PC-9 (cell line): ENCODE data around the gene SDHAF2. TPM values are rescaled to one million over a fixed set of nuclear protein-coding genes. Genes with fewer than 3 reads are reported as not detected.

Source experiments
- BruUV-seq: library from RNA; stranded (reverse); fragments of 400-500 nt; replicated peaks from 2 replicates; lab custom pipeline; 2021; lab: Mats Ljungman, UMichigan
- CTCF ChIA-PET: fragments of 300-600 bp; sonication (Branson Sonifier 250); formaldehyde crosslinking; loops from one replicate; lab custom pipeline; 2022; ENCODE audit warnings: antibody characterized with exemption; lab: Charles Lee
- POLR2A ChIA-PET: fragments of 300-600 bp; sonication (Branson Sonifier 250); formaldehyde crosslinking; loops from one replicate; lab custom pipeline; 2022; ENCODE audit warnings: antibody characterized with exemption; ENCODE audit not compliant: unreplicated experiment; lab: Charles Lee
- DNase-seq, 2 experiments: peaks; one replicate each; pipeline versions ENCODE4 v3.0.0 to v3.0.0-alpha.2; 2015 to 2022; ENCODE audit warnings: mixed read lengths in 1 of 2
- H2AFZ ChIP-seq: fragments of 200-600 bp; sonication (generic); 2 replicates; pipeline ENCODE4 v1.8.1; 2017; ENCODE audit warnings: antibody characterized with exemption
- H3F3A ChIP-seq: fragments of 200-600 bp; sonication (generic); 2 replicates; pipeline ENCODE4 v1.8.1; 2017; ENCODE audit warnings: antibody characterized with exemption, mild to moderate bottlenecking, low read depth; ENCODE audit not compliant: insufficient read depth
- H3K27ac ChIP-seq: fragments of 200-600 bp; sonication (generic); 2 replicates; pipeline ENCODE4 v1.6.1; 2016; ENCODE audit warnings: mixed run types
- H3K27me3 ChIP-seq: fragments of 200-600 bp; sonication (generic); 2 replicates; pipeline ENCODE4 v1.6.1; 2016; ENCODE audit warnings: low read depth, mixed run types; ENCODE audit not compliant: insufficient read depth
- H3K36me3 ChIP-seq: fragments of 200-600 bp; sonication (generic); 2 replicates; pipeline ENCODE4 v1.6.1; 2016; ENCODE audit warnings: low read depth, mixed run types
- H3K4me1 ChIP-seq: fragments of 200-600 bp; sonication (generic); replicated peaks from 2 replicates; pipeline ENCODE4 v1.6.1; 2016; ENCODE audit warnings: mixed run types; ENCODE audit not compliant: insufficient read depth
- H3K4me2 ChIP-seq: fragments of 200-600 bp; sonication (generic); 2 replicates; pipeline ENCODE4 v1.6.1; 2017; ENCODE audit warnings: mixed run types
- H3K4me3 ChIP-seq: fragments of 200-600 bp; sonication (generic); 2 replicates; pipeline ENCODE4 v1.6.1; 2016; ENCODE audit warnings: mixed run types
- H3K79me2 ChIP-seq: fragments of 200-600 bp; sonication (generic); 2 replicates; pipeline ENCODE4 v1.6.1; 2017; ENCODE audit warnings: low read depth, mixed run types
- H3K9me2 ChIP-seq: fragments of 200-600 bp; sonication (generic); 2 replicates; pipeline ENCODE4 v1.8.1; 2017; ENCODE audit warnings: mild to moderate bottlenecking; ENCODE audit not compliant: insufficient read depth
- H3K9me3 ChIP-seq: fragments of 200-600 bp; sonication (generic); 2 replicates; pipeline ENCODE4 v1.8.1; 2016; ENCODE audit warnings: low read depth; ENCODE audit not compliant: insufficient read depth
- H4K20me1 ChIP-seq: fragments of 200-600 bp; sonication (generic); 2 replicates; pipeline ENCODE4 v1.8.1; 2017; ENCODE audit not compliant: insufficient read depth
- CTCF ChIP-seq: fragments of 200-600 bp; sonication (generic); conservative IDR thresholded peaks from 2 replicates; pipeline ENCODE4 v1.6.1; 2017; ENCODE audit warnings: mixed run types, antibody characterized with exemption, mild to moderate bottlenecking, moderate library complexity
- EZH2 ChIP-seq: fragments of 200-600 bp; sonication (generic); IDR thresholded peaks from 2 replicates; pipeline ENCODE4 v1.8.0; 2017; ENCODE audit warnings: antibody characterized with exemption, low read depth
- intact Hi-C: fragments of 100-400 bp; cut with micrococcal nuclease; formaldehyde crosslinking; loops from one replicate; pipeline ENCODE4 v1.10.0; 2022; ENCODE audit not compliant: unreplicated experiment
- total RNA-seq: library from RNA; stranded (reverse); gene quantifications from 2 replicates; pipeline ENCODE4 v1.2.3, GENCODE V29; 2021

Gene SDHAF2
- total RNA-seq, 1 experiment from 2014 or later = 38.3 TPM

DNA sequence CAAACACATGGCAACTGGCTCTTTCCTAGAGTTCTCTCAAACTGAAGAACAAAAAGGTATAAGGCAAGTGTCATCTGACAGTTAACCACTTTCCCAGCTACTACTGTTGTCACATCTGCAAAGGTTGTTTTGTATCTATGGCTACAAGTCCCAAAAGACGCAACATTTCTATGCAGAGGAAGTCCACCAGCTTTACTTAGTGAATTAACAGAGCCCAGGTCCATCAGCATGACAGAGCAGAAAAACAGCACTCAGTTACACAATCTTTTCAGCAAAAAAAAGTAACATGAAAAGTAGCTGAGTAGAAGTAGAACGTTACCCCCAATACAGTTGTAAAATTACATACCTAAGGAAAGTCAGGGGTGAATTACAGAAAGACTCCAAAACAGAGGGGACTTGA lies 12.3 kb upstream of the SDHAF2 start:
- no peaks in the 10 kb centered on the region for H3K9me2 ChIP-seq
- CTCF ChIA-PET = interaction anchor here (0.6 kb wide), 1 partner anchor 103 kb away, joined by 3 read pairs; no protein-coding TSS in a partner anchor

DNA sequence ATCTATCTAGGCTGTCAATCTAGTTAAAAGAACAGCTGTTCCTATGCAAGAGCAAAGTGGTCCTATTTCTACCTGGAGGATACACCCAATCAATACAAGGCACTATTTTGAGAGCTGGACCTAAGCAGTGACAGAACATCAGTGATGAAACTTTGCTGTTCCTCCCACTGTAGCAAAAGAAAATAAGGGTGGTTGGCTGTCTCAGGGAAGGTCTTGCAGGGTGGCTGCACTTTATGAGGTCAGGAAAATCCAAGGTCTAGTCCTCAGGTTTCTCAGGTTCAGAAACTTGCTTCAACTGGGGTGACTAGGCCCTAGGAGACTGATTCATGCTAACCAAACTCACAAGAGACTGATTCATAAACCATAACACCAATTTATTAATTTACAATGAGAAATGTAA lies 11.8 kb upstream of the SDHAF2 start:
- POLR2A ChIA-PET = no interaction called here
- peaks cover 60% of the 10 kb centered on the region for H4K20me1 ChIP-seq
- peaks cover 13% of the 10 kb centered on the region; the same call in 1 of the 2 replicates for H3F3A ChIP-seq
- peak in 1 of 2 experiments; percentile 21 for DNase-seq
- H3K36me3 ChIP-seq = peaks cover 74% of the 10 kb centered on the region
- no peaks in the 10 kb centered on the region for H3K9me2 ChIP-seq
- CTCF ChIA-PET = no interaction called here
- H3K9me3 ChIP-seq = no peaks in the 10 kb centered on the region
- intact Hi-C loops = no loop called here
- no peak overlapping the region for H3K4me3 ChIP-seq
- peaks cover 29% of the 10 kb centered on the region for H3K79me2 ChIP-seq
- no peak overlapping the region for H2AFZ ChIP-seq
- no TSS peak for BruUV-seq
- H3K27me3 ChIP-seq = no peaks in the 10 kb centered on the region
- no peaks in the 10 kb centered on the region for H3K4me1 ChIP-seq
- no peak overlapping the region for H3K4me2 ChIP-seq
- no peak for TF ChIP-seq EZH2
- H3K27ac ChIP-seq = 0 out of 2 replicates have a peak overlapping the region, but pooled peaks have one; percentile 0

More for the DNA sequence above, 12.3 kb upstream of the SDHAF2 start:
- H4K20me1 ChIP-seq = peaks cover 55% of the 10 kb centered on the region
- H3K79me2 ChIP-seq = peaks cover 29% of the 10 kb centered on the region
- no peak overlapping the region for H3K4me3 ChIP-seq
- no peaks in the 10 kb centered on the region for H3K4me1 ChIP-seq
- DNase-seq = no peak
- BruUV-seq = no TSS peak
- POLR2A ChIA-PET = interaction anchor here (0.6 kb wide), 1 partner anchor 158 kb away, joined by 3 read pairs; no protein-coding TSS in a partner anchor
- no peaks in the 10 kb centered on the region for H3K9me3 ChIP-seq
- peaks cover 13% of the 10 kb centered on the region; the same call in 1 of the 2 replicates for H3F3A ChIP-seq
- intact Hi-C loops = no loop called here
- H3K36me3 ChIP-seq = peaks cover 78% of the 10 kb centered on the region
- no peak for TF ChIP-seq EZH2
- no peak for TF ChIP-seq CTCF
- H3K27me3 ChIP-seq = no peaks in the 10 kb centered on the region
- no peak overlapping the region for H3K4me2 ChIP-seq
- H2AFZ ChIP-seq = no peak overlapping the region
- peak overlapping the region; percentile 0; the same call in 1 of the 2 replicates for H3K27ac ChIP-seq

GRCh38 chr11:61422226-61422625 lies 7.7 kb upstream of the SDHAF2 start:
- Histone ChIP-seq H3K4me3 (no peak overlapping the region), H3K36me3 (peaks cover 76% of the 10 kb centered on the region), H3K4me1 (no peaks in the 10 kb centered on the region), H3F3A (peaks cover 12% of the 10 kb centered on the region; the same call in 1 of the 2 replicates), H3K4me2 (no peak overlapping the region), H3K9me2 (no peaks in the 10 kb centered on the region), H4K20me1 (peaks cover 71% of the 10 kb centered on the region), H2AFZ (no peak overlapping the region), H3K27me3 (no peaks in the 10 kb centered on the region), H3K79me2 (peaks cover 62% of the 10 kb centered on the region), H3K9me3 (no peaks in the 10 kb centered on the region), H3K27ac (no peak overlapping the region)
- no peak for DNase-seq
- TF ChIP-seq CTCF (no peak), EZH2 (no peak)
- intact Hi-C loops = loop anchor here (2.0 kb wide), 1 partner anchor 149 kb away; no protein-coding TSS in a partner anchor
- ChIA-PET POLR2A (interaction anchor here (0.7 kb wide), 1 partner anchor 7 kb away, joined by 3 read pairs; the partner anchor contains the start of genes CPSF7 and SDHAF2), CTCF (no interaction called here)
- BruUV-seq = no TSS peak
